ENCODE results near the gene CPB1.

CPB1 gene

GRCh38 chr3:148853076-148853475, 25.5 kb downstream of the CPB1 start:
- TF ChIP-seq CTCF (conservative IDR thresholded peaks at IDR 0.05; ENCODE audit: low read depth, low read length): no peak
- H3K9ac ChIP-seq: no peak overlapping the region
- no peak overlapping the region for H2AFZ ChIP-seq (ENCODE audit: low read depth)

GRCh38 chr3:148854061-148854460, 26.4 kb downstream of the CPB1 start:
- H3K9ac ChIP-seq: no peak overlapping the region
- no peaks in the 10 kb centered on the region for H3K79me2 ChIP-seq (ENCODE audit: insufficient read depth, low read depth)
- no peak overlapping the region for H2AFZ ChIP-seq (ENCODE audit: low read depth)
- no peaks in the 10 kb centered on the region for H4K20me1 ChIP-seq (ENCODE audit: insufficient read depth)
- no peaks in the 10 kb centered on the region for H3K27me3 ChIP-seq (ENCODE audit: insufficient read depth, low read depth)
- H3K36me3 ChIP-seq (ENCODE audit: insufficient read depth): no peaks in the 10 kb centered on the region
- H3K4me3 ChIP-seq (IDR thresholded peaks at IDR 0.05; ENCODE audit: insufficient read depth, low read depth, low read length): no peak overlapping the region
- no peaks in the 10 kb centered on the region for H3K4me1 ChIP-seq (ENCODE audit: low read depth, poor library complexity, severe bottlenecking)
- no peak overlapping the region for H3K4me2 ChIP-seq
- no peak overlapping the region for H3K27ac ChIP-seq
- no peak for TF ChIP-seq CTCF (conservative IDR thresholded peaks at IDR 0.05; ENCODE audit: low read depth, low read length)

More at GRCh38 chr3:148853076-148853475, 25.5 kb downstream of the CPB1 start:
- Histone ChIP-seq H4K20me1 (ENCODE audit: insufficient read depth) (no peaks in the 10 kb centered on the region), H3K79me2 (ENCODE audit: insufficient read depth, low read depth) (no peaks in the 10 kb centered on the region), H3K4me3 (IDR thresholded peaks at IDR 0.05; ENCODE audit: insufficient read depth, low read depth, low read length) (no peak overlapping the region), H3K4me1 (ENCODE audit: low read depth, poor library complexity, severe bottlenecking) (no peaks in the 10 kb centered on the region), H3K4me2 (no peak overlapping the region), H3K27ac (no peak overlapping the region), H3K36me3 (ENCODE audit: insufficient read depth) (no peaks in the 10 kb centered on the region), H3K27me3 (ENCODE audit: insufficient read depth, low read depth) (no peaks in the 10 kb centered on the region)

- Histone ChIP-seq H3K79me2 (ENCODE audit: insufficient read depth, low read depth) (no peaks in the 10 kb centered on the region), H4K20me1 (ENCODE audit: insufficient read depth) (no peaks in the 10 kb centered on the region), H3K4me1 (ENCODE audit: low read depth, poor library complexity, severe bottlenecking) (no peaks in the 10 kb centered on the region), H3K36me3 (ENCODE audit: insufficient read depth) (no peaks in the 10 kb centered on the region), H2AFZ (ENCODE audit: low read depth) (no peak overlapping the region), H3K4me2 (no peak overlapping the region), H3K27me3 (ENCODE audit: insufficient read depth, low read depth) (no peaks in the 10 kb centered on the region), H3K9ac (no peak overlapping the region), H3K4me3 (IDR thresholded peaks at IDR 0.05; ENCODE audit: insufficient read depth, low read depth, low read length) (no peak overlapping the region), H3K27ac (no peak overlapping the region)
- no peak for TF ChIP-seq CTCF (conservative IDR thresholded peaks at IDR 0.05; ENCODE audit: low read depth, low read length)
Observed at GRCh38 chr3:148856384-148856783, 28.8 kb downstream of the CPB1 start.

- Histone ChIP-seq H3K27ac (no peak overlapping the region), H3K79me2 (ENCODE audit: insufficient read depth, low read depth) (no peaks in the 10 kb centered on the region), H3K27me3 (ENCODE audit: insufficient read depth, low read depth) (no peaks in the 10 kb centered on the region), H4K20me1 (ENCODE audit: insufficient read depth) (no peaks in the 10 kb centered on the region), H3K9ac (no peak overlapping the region), H3K36me3 (ENCODE audit: insufficient read depth) (no peaks in the 10 kb centered on the region), H3K4me3 (IDR thresholded peaks at IDR 0.05; ENCODE audit: insufficient read depth, low read depth, low read length) (no peak overlapping the region), H2AFZ (ENCODE audit: low read depth) (no peak overlapping the region), H3K4me2 (no peak overlapping the region), H3K4me1 (ENCODE audit: low read depth, poor library complexity, severe bottlenecking) (no peaks in the 10 kb centered on the region)
- TF ChIP-seq CTCF (conservative IDR thresholded peaks at IDR 0.05; ENCODE audit: low read depth, low read length): no peak
Observed at GRCh38 chr3:148857316-148857715, 29.7 kb downstream of the CPB1 start.
